SHP77 (cell line): ENCODE results near the gene ANXA10.
A peak's percentile ranks its signal among the peaks of the same experiment; 100 is the strongest.
"Not testable (repeated sequence)": the region's sequence is repeated elsewhere in the genome, so short reads cannot be mapped to it uniquely, and the experiment has no call there.

Experiments used
- DNase-seq, 2 experiments: peaks; one replicate each; lab custom pipeline; 2025; lab: John Stamatoyannopoulos, UW

The ANXA10 gene

DNA sequence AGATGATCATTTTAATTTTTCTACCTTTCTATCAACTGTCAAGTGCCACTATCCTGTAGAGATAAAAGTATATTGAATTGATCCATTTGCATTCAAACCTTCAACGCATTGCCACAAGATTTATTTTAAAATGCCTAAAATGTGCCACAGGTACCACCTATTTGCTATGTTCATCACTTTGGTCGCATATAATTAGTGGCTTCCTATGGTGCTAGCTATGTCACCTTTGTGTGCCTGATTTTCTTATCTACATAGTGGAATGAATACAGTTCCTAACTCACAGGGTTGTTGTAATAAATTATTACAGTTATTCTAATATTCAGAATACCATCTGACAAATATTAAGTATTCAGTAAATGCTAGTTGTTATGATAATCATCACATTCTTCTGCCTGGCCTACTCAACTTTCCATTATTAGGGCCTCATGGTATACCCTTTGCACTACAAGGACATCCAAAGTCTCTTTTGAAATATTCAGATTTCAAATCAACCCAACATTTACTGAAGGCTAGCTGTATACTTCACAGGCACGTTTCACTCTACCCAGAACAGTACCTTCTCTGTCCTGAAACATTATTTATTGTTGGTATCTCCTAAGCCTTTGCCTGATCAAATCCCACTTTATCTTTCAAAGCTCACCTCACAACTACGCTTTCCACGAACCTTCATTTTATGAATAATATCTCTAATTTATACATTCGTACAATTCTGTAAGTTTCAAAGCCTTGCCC lies 62.4 kb downstream of the ANXA10 start:
- no peak for DNase-seq

DNA sequence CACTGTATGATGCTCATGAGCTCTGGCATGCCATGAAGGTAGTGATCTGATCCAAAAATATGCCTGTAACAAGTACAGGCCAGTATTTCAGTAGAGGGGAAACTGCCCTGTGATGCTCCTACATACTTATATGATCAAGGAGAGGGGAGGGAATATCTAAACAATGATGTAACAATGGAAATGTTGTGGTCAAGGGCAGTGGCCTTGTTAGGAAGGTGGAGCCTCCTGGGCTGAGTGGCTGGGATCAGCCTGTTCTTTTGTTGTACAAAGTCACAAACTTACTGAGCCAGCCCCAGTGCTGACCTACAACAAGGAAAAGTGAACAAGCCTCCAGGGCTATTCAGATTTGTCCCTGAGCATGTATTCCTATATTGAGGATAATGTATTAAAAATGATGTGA lies 70.3 kb downstream of the ANXA10 start:
- DNase-seq: no peak

GRCh38 chr4:168163106-168163505 lies 70.8 kb downstream of the ANXA10 start:
- DNase-seq: no peak

GRCh38 chr4:168164045-168164444 lies 71.7 kb downstream of the ANXA10 start:
- DNase-seq: no peak

DNA sequence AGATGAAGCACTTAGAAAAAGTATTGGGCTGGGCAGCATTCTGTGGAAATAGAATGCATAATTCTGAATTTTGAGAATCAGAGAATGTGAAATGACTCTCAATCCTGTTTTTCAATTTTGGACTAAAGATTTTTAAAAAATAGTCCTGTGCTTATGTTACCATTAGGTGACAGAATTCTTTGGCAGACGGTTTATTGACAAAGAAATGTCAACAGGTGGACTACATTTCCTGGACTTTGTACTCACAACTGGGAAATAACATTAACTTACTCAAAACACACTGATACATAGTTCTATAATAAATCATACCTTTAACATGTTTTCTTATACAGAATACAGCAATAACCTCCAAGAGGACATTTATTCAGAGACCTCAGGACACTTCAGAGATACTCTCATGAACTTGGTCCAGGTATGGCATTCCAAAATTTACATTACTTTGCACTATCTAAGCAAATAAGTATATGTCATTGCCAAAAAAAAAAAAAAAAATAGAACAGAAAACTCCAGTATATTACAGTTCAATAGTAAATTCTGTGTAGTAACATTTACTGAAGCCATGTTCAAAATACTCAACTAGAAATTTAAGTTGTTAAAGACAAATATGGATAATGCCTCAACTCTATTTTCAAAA lies 72.7 kb downstream of the ANXA10 start:
- no peak for DNase-seq

DNA sequence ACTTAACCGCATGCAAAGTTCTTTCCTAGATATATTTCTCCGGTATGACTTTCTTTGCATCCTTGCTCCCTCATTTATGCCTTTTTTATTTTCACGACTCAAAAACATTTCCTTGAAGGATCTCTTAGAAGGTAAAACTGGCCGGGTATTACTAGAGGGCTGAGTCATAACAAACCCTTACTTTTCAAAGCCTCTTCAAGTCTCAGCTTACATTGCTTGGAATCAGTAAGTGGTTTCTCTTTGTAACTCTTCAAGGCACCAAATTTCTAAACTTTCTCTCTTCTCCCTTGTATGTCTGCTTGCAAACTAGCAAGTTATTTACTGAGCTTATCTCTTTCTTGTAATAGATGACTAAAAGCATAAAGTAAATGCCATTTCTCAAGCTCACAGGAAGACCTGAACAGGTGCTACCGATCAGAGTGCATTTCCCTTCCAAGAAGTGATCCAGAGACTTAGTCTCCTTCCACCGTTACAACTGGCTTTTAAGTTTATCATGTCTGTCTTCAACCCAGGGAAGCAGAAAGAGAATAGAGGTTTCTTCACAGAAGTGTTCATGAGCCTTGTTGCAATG lies 75.5 kb downstream of the ANXA10 start:
- DNase-seq: no peak

DNA sequence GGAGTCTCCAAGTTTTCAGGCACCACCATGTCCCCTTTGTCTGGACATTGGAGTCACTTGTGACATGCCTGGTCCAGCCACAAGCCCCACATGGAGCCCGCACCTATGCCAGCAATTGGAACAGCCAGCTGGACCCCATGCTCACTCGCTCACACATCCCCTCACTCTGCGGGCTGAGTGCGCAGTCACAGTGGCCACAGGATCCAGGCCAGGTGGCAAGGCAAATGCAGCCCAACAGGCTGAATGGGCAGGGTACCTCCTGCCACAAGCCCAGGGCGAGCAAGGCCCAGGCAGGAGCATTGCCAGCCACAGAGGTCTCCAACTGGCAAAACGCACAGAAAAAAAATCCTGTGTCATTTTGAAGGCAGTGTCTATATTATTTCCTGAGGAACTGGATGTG lies 82.0 kb downstream of the ANXA10 start:
- DNase-seq: no peak

DNA sequence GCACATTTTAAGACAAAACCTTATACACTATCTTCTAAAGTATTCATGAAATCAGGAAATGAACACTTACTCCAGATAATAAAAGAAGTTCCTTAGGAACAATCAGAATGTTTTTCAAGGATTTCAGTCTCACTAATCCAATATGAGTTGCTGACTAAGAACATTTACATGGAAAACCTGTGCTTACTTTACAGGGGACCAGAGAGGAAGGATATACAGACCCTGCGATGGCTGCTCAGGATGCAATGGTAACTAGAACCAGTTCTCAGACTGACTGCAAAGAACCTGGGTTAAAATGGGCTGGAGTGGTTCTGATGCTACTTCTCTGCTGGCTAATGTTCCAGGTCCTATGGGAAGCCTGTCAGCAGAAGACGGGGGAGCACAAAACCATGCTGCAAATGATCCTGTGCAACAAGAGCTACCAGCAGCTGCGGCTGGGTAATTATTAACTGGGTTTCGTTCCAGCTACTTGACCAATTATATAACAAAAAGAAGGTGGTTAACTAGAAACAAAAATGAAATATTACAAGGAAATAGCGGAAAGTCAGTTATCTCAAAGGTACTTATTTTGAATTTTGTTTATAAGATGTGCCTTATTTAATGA lies 85.3 kb downstream of the ANXA10 start:
- no peak for DNase-seq

GRCh38 chr4:168183717-168184571 lies 91.6 kb downstream of the ANXA10 start:
- DNase-seq: peak; percentile 6 to 25

- DNase-seq: no peak
Measured at GRCh38 chr4:168188754-168189153, 96.4 kb downstream of the ANXA10 start.

- DNase-seq: no peak
Measured at GRCh38 chr4:168197926-168198325, 105.6 kb downstream of the ANXA10 start.

- peak; percentile 1 to 18 for DNase-seq
Measured at GRCh38 chr4:168199260-168199957, 107.1 kb downstream of the ANXA10 start.

GRCh38 chr4:168200685-168201084 lies 108.3 kb downstream of the ANXA10 start:
- DNase-seq: no peak

- no peak for DNase-seq
Measured at GRCh38 chr4:168203233-168203911, 111.0 kb downstream of the ANXA10 start.

DNA sequence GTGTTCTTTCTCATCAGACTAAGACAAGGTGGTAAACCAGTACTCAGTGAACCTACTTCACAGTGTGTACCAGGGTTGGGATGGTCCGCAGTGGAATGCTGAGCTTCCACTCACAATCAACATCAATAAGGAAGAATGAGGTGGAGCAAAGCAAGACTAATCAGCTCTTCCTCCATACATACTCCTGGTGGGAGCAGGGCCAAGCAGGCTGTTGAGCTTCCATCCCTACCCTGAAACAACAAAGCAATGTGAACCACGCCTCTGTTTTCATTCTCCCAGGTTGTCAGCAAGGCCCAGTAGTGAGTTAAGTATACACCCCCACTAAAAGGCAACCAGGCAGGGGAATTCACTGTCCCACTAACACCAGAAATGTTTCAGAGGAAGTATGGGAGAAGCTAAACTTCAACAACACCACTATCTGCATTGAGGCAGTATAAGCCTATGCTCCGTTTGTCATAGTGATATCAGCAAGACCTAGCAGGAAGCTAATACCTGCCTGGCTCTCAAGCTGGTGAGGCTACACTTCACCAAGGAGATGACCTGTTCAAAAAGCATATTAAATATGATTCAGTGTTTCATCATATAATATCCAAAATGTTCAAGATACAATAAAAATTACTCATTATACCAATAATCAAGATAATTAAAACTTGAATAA lies 116.7 kb downstream of the ANXA10 start:
- DNase-seq: no peak

DNA sequence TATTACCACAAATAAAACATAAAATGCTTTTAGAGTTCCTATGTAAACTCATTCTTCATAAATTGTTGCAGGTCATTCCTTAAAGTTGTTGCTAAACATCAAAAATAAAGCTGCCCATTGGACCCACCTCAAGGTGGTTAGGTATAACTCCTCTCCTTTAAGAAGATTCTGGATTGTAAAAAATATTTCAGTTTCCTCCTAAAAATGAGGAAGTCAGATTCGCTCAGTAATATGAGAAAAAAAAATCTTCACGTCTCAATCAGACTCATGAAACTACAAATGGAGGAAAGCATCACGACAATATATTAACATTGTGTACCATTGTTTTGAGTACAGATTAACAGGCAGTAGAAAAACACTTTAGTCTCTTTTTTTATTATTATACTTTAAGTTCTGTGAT lies 120.3 kb downstream of the ANXA10 start:
- DNase-seq: no peak

GRCh38 chr4:168213511-168213910 lies 121.2 kb downstream of the ANXA10 start:
- not testable (repeated sequence) for DNase-seq

DNA sequence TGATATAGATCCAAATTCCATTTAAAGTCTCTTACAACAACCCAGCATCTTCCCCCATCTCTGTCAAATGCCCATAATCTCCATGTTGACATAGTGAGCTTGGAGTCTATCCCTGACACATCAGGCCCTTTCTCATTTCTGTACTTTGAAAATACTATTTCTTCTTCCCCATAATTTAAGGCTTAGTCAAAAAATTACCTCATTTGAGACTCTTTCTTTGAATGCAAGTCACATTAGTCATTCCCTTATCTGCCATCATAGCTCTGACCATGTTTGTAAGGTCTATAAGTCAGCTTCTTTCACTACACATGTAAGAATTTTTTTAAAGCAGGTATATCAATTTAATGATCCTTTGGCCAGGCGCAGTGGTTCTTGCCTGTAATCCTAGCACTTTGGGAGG lies 126.3 kb downstream of the ANXA10 start:
- DNase-seq: no peak

DNA sequence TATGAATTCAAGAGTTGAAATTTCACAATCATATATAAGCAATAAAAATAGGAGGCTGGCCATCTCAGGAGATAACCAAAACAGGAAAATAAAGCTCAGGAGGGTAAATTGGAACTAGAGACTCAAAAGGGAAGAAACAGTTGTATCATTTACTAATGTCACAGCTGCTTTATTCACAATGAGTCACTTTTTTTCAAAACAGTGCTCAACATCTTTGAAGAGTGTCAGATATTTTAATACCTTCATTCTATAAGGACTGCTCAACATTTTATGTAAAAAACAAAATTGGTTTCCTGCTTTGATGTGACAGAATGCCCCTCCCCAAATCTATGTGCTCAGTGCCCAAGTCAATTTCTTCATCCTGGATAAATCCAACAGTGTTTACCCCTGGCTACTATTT lies 128.6 kb downstream of the ANXA10 start:
- DNase-seq: peak in 1 of 2 experiments; percentile 16

GRCh38 chr4:168221301-168221700 lies 129.0 kb downstream of the ANXA10 start:
- peak; percentile 10 to 26 for DNase-seq
